ENCODE data around the gene LGI1. TPM values are rescaled to one million over a fixed set of nuclear protein-coding genes. Genes with fewer than 3 reads are reported as not detected.

LGI1 gene
- polyA plus RNA-seq, 1 donor (not counting 4 experiments of a cell fraction or from before 2014, with no cell fraction given), result not detected

- Histone ChIP-seq H2AFZ (ENCODE audit: control insufficient read depth, low read length) (no peak overlapping the region), H3K27me3 (ENCODE audit: control insufficient read depth, extremely low read depth, insufficient read depth, low read length) (peaks cover 14% of the 10 kb centered on the region), H4K20me1 (ENCODE audit: control insufficient read depth, extremely low read depth, insufficient read depth, low read length) (no peaks in the 10 kb centered on the region), H3K4me2 (ENCODE audit: control insufficient read depth, extremely low read depth, insufficient read depth, low read depth, low read length) (no peak overlapping the region), H3K27ac (ENCODE audit: control insufficient read depth, insufficient read depth, low read length) (no peak overlapping the region), H3K9me3 (ENCODE audit: control insufficient read depth, low read depth, low read length) (no peaks in the 10 kb centered on the region), H3K9ac (ENCODE audit: control insufficient read depth, extremely low read depth, insufficient read depth, low read length) (no peak overlapping the region), H3K36me3 (ENCODE audit: control insufficient read depth in 2 of 2, extremely low read depth in 1 of 2, insufficient read depth in 2 of 2, low read length in 2 of 2) (no peaks in the 10 kb centered on the region), H3K9me1 (ENCODE audit: control insufficient read depth, extremely low read depth, insufficient read depth, low read length) (no peaks in the 10 kb centered on the region), H3K79me2 (ENCODE audit: control insufficient read depth, insufficient read depth, low read length) (no peaks in the 10 kb centered on the region), H3K4me3 (ENCODE audit: control insufficient read depth in 2 of 3, extremely low read depth in 1 of 3, insufficient read depth in 2 of 3, low read depth in 1 of 3, low read length in 3 of 3) (no peak overlapping the region), H3K4me1 (ENCODE audit: control insufficient read depth, extremely low read depth, insufficient read depth, low read length) (no peaks in the 10 kb centered on the region)
- DNase-seq (ENCODE audit: low read depth, low spot score), result no peak
- TF ChIP-seq CTCF (optimal IDR thresholded peaks at IDR 0.05 in 1 of 3, IDR thresholded peaks at IDR 0.05 in 1 of 3, conservative IDR thresholded peaks at IDR 0.05 in 1 of 3; ENCODE audit: extremely low read depth in 1 of 3, insufficient read depth in 2 of 3, low read length in 3 of 3) (no peak), EZH2 (IDR thresholded peaks at IDR 0.05; ENCODE audit: low read length) (no peak)
- FAIRE-seq, result no peak
- dilution Hi-C loops (cut with MboI; ENCODE audit: extremely low pct_ligation_motif_present, low sequenced_read_pairs), result no loop called here
These were observed 5.0 kb upstream of the LGI1 start for GRCh38 chr10:93752761-93753160.

- FAIRE-seq (no peak), DNase-seq (ENCODE audit: low read depth, low spot score) (no peak)
- Histone ChIP-seq H3K27ac (ENCODE audit: control insufficient read depth, insufficient read depth, low read length) (no peak overlapping the region), H4K20me1 (ENCODE audit: control insufficient read depth, extremely low read depth, insufficient read depth, low read length) (no peaks in the 10 kb centered on the region), H3K4me1 (ENCODE audit: control insufficient read depth, extremely low read depth, insufficient read depth, low read length) (no peaks in the 10 kb centered on the region), H3K79me2 (ENCODE audit: control insufficient read depth, insufficient read depth, low read length) (no peaks in the 10 kb centered on the region), H3K4me2 (ENCODE audit: control insufficient read depth, extremely low read depth, insufficient read depth, low read depth, low read length) (no peak overlapping the region), H3K4me3 (ENCODE audit: control insufficient read depth in 2 of 3, extremely low read depth in 1 of 3, insufficient read depth in 2 of 3, low read depth in 1 of 3, low read length in 3 of 3) (no peak overlapping the region), H3K9me3 (ENCODE audit: control insufficient read depth, low read depth, low read length) (no peaks in the 10 kb centered on the region), H3K9me1 (ENCODE audit: control insufficient read depth, extremely low read depth, insufficient read depth, low read length) (no peaks in the 10 kb centered on the region), H2AFZ (ENCODE audit: control insufficient read depth, low read length) (no peak overlapping the region), H3K36me3 (ENCODE audit: control insufficient read depth in 2 of 2, extremely low read depth in 1 of 2, insufficient read depth in 2 of 2, low read length in 2 of 2) (no peaks in the 10 kb centered on the region), H3K27me3 (ENCODE audit: control insufficient read depth, extremely low read depth, insufficient read depth, low read length) (peaks cover 22% of the 10 kb centered on the region), H3K9ac (ENCODE audit: control insufficient read depth, extremely low read depth, insufficient read depth, low read length) (no peak overlapping the region)
- dilution Hi-C loops (cut with MboI; ENCODE audit: extremely low pct_ligation_motif_present, low sequenced_read_pairs), result no loop called here
- TF ChIP-seq CTCF (optimal IDR thresholded peaks at IDR 0.05 in 1 of 3, IDR thresholded peaks at IDR 0.05 in 1 of 3, conservative IDR thresholded peaks at IDR 0.05 in 1 of 3; ENCODE audit: extremely low read depth in 1 of 3, insufficient read depth in 2 of 3, low read length in 3 of 3) (no peak), EZH2 (IDR thresholded peaks at IDR 0.05; ENCODE audit: low read length) (no peak)
These were observed 4.0 kb upstream of the LGI1 start for GRCh38 chr10:93753621-93754250.

Data from keratinocyte (primary cell).